Measurements from ENCODE around the gene GOLGA1. TPM values are rescaled to one million over a fixed set of nuclear protein-coding genes. Genes with fewer than 3 reads are reported as not detected.
A peak's percentile ranks its signal among the peaks of the same experiment; 100 is the strongest.

GOLGA1 gene
- total RNA-seq, 1 experiment from 2014 or later = 7.9 TPM

DNA sequence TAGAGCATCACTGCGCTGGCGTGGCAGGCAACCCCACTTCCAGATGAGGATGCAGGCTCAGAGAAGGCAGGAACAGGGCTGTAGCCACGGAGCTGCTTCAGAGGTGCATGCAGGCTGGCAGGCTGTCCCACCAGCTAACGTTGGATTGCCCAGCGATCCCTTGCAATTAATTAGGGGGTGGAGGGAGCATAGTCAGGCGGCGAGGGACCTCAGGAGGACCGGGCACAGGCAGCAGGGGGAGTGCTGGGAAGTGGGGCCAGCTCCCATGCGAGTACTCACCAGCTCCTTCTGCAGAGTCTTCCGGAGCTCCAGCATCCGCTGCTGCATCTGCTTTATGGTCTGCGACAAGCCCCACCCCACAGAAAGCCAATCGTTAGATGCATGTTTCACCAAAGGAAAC lies 58.7 kb downstream of the GOLGA1 start:
- no peak for DNase-seq (ENCODE audit: low spot score)

- DNase-seq (ENCODE audit: low spot score) = no peak
Measured at GRCh38 chr9:124881138-124881743, 59.6 kb downstream of the GOLGA1 start.

DNA sequence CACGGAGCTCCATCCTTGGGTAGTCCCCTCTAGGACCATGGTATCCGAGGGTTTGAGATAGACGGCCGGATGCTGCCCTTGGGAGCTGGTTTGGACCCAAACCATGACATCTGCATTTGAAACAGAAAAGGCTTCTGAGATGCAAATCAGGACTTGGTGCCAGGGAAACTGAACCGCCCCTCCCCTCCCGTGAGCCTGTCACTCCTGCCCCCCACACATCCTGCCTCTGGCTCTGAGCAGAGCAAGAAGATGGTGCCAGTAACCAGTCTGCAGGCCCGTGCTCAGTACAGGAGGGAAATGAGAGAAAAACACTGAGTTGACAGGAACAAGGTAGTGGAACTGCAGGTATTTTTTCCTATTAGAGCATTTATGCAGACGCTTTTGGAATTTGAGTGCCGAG lies 60.4 kb downstream of the GOLGA1 start:
- no peak for DNase-seq (ENCODE audit: low spot score)

DNA sequence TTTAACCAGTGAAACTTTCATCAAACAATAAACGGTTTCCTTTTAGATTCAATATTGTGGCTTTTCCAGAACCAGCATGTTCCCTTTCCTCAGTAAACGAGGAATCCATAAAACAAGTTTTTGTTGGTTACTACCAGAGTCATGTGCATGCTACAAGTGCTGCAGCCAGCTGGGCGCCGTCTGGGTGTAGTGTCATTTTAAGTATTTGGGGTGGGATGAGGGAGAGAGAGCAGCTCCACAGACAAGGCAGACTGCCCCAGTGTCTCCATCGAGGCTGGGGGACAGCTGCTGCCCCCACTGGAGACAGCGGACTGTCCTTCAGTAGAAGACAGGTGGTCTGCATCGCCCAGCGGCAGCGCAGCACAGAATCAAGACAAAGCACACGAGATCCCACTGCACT lies 61.7 kb downstream of the GOLGA1 start:
- DNase-seq (ENCODE audit: low spot score) = no peak

GRCh38 chr9:124878518-124878917 lies 62.4 kb downstream of the GOLGA1 start:
- no peak for DNase-seq (ENCODE audit: low spot score)

DNA sequence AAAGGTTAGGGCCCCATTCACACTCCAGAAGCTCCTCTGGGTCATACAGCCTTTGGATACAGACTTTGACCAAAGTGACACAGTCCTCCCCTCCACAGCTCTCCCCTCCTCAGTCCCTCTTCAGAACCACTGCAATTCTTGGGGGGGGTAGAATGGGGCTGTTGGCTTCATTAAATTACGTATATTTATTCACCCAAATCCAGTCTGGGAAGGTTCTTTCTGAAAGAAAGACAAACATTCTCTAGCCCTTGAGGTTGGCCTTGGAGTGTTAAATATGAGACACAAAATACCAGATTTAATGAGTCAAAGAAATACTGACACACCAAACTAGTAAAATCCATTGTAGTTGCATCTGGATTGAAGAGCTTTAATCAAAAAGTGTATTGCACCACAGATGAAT lies 62.9 kb downstream of the GOLGA1 start:
- DNase-seq (ENCODE audit: low spot score) = no peak

- no peak for DNase-seq (ENCODE audit: low spot score)
Measured at GRCh38 chr9:124877021-124877782, 63.7 kb downstream of the GOLGA1 start.

GRCh38 chr9:124875501-124875900 lies 65.4 kb downstream of the GOLGA1 start:
- no peak for DNase-seq (ENCODE audit: low spot score)

DNA sequence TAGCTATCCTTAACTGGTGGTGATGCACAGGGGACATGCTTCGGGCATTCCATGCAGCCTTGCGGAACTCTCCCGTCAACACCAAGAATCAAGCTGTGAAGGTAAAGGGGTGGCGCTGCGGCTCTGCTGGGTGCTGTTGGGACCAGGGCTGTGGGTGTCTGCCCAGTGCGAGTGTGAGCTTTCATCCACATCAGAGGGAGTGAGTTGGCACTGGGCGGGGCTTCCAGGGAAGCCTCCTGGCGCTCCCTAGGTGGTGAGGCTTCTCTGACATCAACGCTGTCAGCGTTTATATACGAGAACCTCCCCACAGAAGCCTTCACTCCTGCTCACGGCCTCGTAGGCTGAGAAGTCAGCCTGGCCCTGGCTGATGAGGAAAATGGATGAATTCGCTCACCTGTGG lies 67.2 kb downstream of the GOLGA1 start:
- no peak for DNase-seq (ENCODE audit: low spot score)

DNA sequence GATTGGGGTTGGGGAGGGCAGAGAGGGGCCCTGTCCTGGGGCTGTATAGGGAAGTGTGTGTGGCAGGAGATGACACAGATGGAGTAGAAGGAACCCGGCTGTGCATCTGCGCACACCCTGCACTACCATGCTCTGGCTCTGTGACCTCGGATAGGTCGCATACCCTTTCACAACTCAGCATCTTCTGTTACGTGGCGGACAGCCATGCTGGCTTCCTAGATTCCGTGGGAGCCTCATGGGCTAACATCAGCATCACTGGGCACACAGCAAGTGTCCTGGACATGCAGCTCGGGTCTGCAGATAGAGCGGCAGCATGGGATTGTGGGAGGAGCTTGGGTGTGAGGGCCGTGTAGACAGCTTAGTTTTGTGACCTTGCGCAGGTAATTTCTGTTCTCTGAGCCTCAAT lies 69.7 kb downstream of the GOLGA1 start:
- no peak for DNase-seq (ENCODE audit: low spot score)

- DNase-seq (ENCODE audit: low spot score) = no peak
Measured at GRCh38 chr9:124870723-124871122, 70.2 kb downstream of the GOLGA1 start.

GRCh38 chr9:124869986-124870560 lies 70.8 kb downstream of the GOLGA1 start:
- DNase-seq (ENCODE audit: low spot score) = no peak

DNA sequence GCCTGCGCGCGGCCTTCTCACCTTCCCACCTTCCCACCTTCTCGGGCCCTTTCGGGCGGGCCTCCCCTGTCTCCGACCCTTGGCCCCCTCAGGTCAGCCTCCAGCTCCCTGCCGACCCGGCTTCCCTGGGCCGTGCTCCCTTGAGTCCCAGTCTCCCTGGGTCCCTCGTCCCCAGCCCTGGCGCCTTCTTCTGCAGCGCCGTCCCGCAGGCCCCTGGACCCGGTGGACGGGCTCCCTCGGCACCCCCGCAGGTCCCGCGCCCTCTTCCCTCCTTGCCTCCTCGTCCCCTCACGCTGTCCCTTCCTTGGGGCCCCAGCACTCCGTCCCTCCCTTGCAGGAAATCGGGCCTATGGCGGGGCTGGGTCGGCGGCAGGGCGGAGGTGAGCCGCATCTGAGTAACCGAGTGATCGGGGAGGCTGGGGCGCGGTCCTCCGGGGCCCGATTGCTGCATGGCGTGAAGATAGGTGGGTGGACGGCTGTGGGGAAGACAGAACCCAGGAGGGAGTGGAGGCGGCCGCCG lies 71.4 kb downstream of the GOLGA1 start:
- no peak for DNase-seq (ENCODE audit: low spot score)

DNA sequence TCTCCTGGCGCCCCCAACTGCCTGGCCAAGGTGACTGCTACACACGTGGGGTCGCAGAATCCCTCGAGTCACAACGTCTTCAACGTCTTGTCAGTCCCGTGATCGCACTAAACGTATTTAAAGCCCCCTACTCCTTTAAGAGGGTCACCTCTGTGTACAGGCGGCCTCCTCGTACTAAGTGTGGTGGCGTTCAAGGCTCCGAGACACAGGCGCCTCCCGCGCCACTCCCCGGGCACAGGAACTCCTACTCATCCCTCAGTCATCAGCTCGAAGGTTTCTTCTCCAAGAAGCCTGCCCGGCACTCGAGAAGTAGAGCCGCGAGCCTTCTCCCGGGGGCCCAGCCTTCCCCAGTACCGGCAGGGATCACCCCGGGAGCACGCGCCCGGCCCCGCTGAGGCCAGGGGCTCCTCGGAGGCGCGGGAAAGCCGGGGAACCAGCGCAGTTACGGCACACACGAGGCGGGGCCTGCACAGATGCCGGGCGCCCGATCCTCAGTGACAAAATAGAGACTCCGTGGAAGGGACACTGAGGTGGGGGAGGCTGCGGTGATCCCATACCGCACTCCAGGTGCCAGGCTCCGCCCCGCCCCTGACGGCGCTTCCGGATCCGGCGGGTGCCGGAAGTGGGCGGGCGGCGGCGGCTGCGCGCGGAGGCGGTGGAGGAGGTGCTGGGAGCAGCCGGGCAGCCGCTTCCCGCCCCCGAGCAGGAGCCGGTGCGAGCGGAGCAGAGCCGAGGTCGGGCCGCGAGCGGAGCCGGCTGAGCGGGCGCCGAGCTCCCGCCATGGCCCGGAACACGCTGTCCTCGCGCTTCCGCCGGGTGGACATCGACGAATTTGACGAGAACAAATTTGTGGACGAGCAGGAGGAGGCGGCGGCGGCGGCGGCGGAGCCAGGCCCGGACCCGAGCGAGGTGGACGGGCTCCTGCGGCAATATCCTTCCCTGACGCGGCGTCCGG lies 72.1 kb downstream of the GOLGA1 start:
- DNase-seq (ENCODE audit: low spot score) = peak; percentile 72

DNA sequence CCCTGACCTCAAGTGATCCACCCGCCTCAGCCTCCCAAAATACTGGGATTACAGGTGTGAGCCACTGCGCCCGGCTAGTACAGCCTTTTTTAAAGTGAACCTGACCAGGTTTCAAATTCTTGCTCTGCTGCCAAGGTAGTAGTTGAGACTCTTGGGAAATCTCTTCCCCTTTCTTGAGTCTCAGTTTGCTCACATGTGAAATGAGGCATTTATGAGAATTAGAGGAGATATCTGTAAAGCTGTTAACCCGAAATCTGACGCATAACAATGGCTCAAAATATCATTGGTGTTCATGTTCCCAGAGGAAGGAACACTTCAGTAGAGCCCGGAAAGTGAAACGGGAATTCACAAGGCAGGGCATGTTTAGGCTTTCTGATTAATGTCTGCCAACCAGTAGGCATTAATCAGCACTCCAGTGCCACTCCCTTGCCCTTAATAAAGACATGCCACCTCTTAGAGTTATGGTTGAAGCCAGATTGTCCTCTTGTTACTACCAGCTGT lies 77.5 kb downstream of the GOLGA1 start:
- DNase-seq (ENCODE audit: low spot score) = no peak

- peak; percentile 83 for DNase-seq (ENCODE audit: low spot score)
Measured at GRCh38 chr9:124861342-124862229, 79.3 kb downstream of the GOLGA1 start, which contains the start of the genes ARPC5L and RPL35. ARPC5L (plus strand) TSS chr9:124862130; CDS start chr9:124869291, 7,161 bp downstream. RPL35 (minus strand) TSS chr9:124861957; CDS start chr9:124861912, 45 bp downstream.

- DNase-seq (ENCODE audit: low spot score) = no peak
Measured at GRCh38 chr9:124860582-124861341, 80.1 kb downstream of the GOLGA1 start.

- no peak for DNase-seq (ENCODE audit: low spot score)
Measured at GRCh38 chr9:124859803-124860581, 80.9 kb downstream of the GOLGA1 start.
